PC-3 (cell line): ENCODE measurements around the gene SRRM3.

ENCODE experiments used
- EZH2 ChIP-seq: fragments of 300-600 bp; sonication (generic); IDR thresholded peaks from one replicate; pipeline ENCODE4 v1.6.1; 2017; ENCODE audit warnings: antibody characterized with exemption, mild to moderate bottlenecking, low read length; ENCODE audit not compliant: unreplicated experiment
- EZH2phosphoT487 ChIP-seq: fragments of 300-600 bp; sonication (generic); IDR thresholded peaks from 2 replicates; pipeline ENCODE4 v1.6.1; 2018; ENCODE audit warnings: mild to moderate bottlenecking, antibody characterized with exemption, low read length, borderline replicate concordance
- TF ChIP-seq, protein P1 (sequence below): fragments of 300-600 bp; sonication (generic); conservative IDR thresholded peaks from 2 replicates; pipeline ENCODE4 v1.5.1; 2017; ENCODE audit warnings: antibody characterized with exemption, low read depth, mild to moderate bottlenecking, low read length

DNA sequence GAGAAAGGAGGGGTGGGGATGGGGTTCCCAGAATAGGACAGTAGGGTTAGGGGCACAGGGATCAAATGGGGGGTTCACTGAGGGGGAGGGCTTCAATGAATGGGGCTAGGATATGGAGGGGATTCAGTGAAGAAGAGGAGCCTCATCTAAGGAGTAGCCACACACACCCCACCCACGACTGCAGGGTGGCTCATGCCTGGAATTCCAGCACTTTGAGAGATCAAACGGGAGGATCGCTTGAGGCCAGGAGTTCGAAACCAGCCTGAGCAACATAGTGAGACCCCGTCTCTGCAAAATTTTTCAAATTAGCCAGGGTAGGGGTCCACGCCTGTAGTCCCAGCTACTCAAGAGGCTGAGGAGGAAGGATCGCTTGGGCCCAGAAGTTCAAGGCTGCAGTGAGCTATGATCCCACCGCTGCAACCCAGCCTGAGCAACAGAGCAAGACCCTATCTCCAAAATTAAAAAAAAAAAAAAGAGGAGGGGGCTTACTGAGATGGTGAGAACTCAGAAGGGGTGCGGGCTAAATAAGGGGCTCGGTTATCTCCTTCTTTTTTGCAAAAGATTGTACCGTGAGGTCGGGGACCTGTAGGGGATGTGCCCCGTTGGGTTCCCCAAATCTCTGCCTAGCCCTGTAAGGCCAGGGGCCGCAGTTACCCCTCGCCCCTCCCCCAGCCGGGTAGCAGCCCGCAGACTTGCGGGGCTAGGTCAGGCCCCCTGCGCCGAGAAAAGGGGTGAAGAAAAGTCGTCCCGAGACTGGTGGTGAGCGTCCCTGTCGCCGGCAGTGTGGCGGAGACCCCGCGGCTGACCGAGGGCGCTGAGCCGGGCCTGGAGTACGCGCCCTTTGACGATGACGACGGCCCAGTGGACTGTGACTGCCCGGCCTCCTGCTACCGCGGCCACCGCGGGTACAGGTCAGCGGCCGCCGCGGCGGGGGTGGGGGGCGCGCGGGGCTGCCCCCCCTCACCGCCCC lies 57.7 kb downstream of the SRRM3 start:
- TF ChIP-seq, protein P1, sequence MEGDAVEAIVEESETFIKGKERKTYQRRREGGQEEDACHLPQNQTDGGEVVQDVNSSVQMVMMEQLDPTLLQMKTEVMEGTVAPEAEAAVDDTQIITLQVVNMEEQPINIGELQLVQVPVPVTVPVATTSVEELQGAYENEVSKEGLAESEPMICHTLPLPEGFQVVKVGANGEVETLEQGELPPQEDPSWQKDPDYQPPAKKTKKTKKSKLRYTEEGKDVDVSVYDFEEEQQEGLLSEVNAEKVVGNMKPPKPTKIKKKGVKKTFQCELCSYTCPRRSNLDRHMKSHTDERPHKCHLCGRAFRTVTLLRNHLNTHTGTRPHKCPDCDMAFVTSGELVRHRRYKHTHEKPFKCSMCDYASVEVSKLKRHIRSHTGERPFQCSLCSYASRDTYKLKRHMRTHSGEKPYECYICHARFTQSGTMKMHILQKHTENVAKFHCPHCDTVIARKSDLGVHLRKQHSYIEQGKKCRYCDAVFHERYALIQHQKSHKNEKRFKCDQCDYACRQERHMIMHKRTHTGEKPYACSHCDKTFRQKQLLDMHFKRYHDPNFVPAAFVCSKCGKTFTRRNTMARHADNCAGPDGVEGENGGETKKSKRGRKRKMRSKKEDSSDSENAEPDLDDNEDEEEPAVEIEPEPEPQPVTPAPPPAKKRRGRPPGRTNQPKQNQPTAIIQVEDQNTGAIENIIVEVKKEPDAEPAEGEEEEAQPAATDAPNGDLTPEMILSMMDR: no peak
- TF ChIP-seq EZH2: no peak
- no peak for TF ChIP-seq EZH2phosphoT487
